Mesendoderm (in vitro differentiated cells): Measurements from ENCODE around the gene HLF.

Source experiments
- DNase-seq: peaks from one replicate; pipeline ENCODE4 v3.0.0; 2013
- H2AK5ac ChIP-seq: 2 replicates; pipeline ENCODE4 v1.6.1; 2013; ENCODE audit warnings: low read length, inconsistent platforms
- H2BK120ac ChIP-seq: 2 replicates; pipeline ENCODE4 v1.6.1; 2013; ENCODE audit warnings: low read depth, mild to moderate bottlenecking, low read length, moderate library complexity, mixed read lengths
- H2BK15ac ChIP-seq: replicated peaks from 2 replicates; pipeline ENCODE4 v1.6.1; 2013; ENCODE audit warnings: low read depth, mild to moderate bottlenecking, moderate library complexity
- H2BK5ac ChIP-seq: 2 replicates; pipeline ENCODE4 v1.6.1; 2013; ENCODE audit warnings: low read length, inconsistent platforms
- H3K18ac ChIP-seq: 2 replicates; pipeline ENCODE4 v1.6.1; 2013; ENCODE audit warnings: mild to moderate bottlenecking, low read length, mixed read lengths
- H3K23ac ChIP-seq: one replicate; pipeline ENCODE4 v1.6.1; 2013; ENCODE audit warnings: low read length
- H3K27ac ChIP-seq: 2 replicates; pipeline ENCODE4 v1.5.1; 2013; ENCODE audit warnings: low read depth, mild to moderate bottlenecking, inconsistent platforms, low read length, moderate library complexity
- H3K27me3 ChIP-seq: 2 replicates; pipeline ENCODE4 v1.6.1; 2013; ENCODE audit warnings: low read length, control low read depth, mild to moderate bottlenecking, inconsistent platforms; ENCODE audit not compliant: insufficient read depth, poor library complexity
- H3K36me3 ChIP-seq: 2 replicates; pipeline ENCODE4 v1.6.1; 2013; ENCODE audit warnings: low read length, inconsistent platforms; ENCODE audit not compliant: control insufficient read depth, insufficient read depth
- H3K4ac ChIP-seq: one replicate; pipeline ENCODE4 v1.6.1; 2013; ENCODE audit warnings: low read depth, mild to moderate bottlenecking, low read length, moderate library complexity
- H3K4me1 ChIP-seq: 2 replicates; pipeline ENCODE4 v1.6.1; 2013; ENCODE audit warnings: low read depth, low read length, inconsistent platforms; ENCODE audit not compliant: control insufficient read depth
- H3K4me2 ChIP-seq: 2 replicates; pipeline ENCODE4 v1.6.1; 2013; ENCODE audit warnings: low read length
- H3K4me3 ChIP-seq: 2 replicates; pipeline ENCODE4 v1.5.1; 2013; ENCODE audit warnings: mild to moderate bottlenecking, low read length
- H3K56ac ChIP-seq: one replicate; pipeline ENCODE4 v1.6.1; 2013; ENCODE audit warnings: low read length
- H3K79me1 ChIP-seq: 2 replicates; pipeline ENCODE4 v1.6.1; 2013; ENCODE audit warnings: low read length, inconsistent platforms
- H3K79me2 ChIP-seq: 2 replicates; pipeline ENCODE4 v1.6.1; 2013; ENCODE audit warnings: mild to moderate bottlenecking, low read length; ENCODE audit not compliant: control insufficient read depth, insufficient read depth
- H3K9ac ChIP-seq: 2 replicates; pipeline ENCODE4 v1.6.1; 2013; ENCODE audit warnings: low read length, inconsistent platforms
- H4K5ac ChIP-seq: one replicate; pipeline ENCODE4 v1.6.1; 2013; ENCODE audit warnings: low read length
- H4K8ac ChIP-seq: one replicate; pipeline ENCODE4 v1.6.1; 2013; ENCODE audit warnings: low read depth, mild to moderate bottlenecking, control low read depth, low read length, moderate library complexity
- WGBS: extraction: QIAGEN DNeasy Blood & Tissue Kit; methylation state at CpG from one replicate; pipeline ENCODE4 v1.1.7; 2013; ENCODE audit warnings: low lambda C conversion rate, missing lambda C conversion rate; ENCODE audit not compliant: insufficient coverage; ENCODE audit errors: extremely low coverage; 5-methylcytosine and 5-hydroxymethylcytosine counted together

The HLF gene

DNA sequence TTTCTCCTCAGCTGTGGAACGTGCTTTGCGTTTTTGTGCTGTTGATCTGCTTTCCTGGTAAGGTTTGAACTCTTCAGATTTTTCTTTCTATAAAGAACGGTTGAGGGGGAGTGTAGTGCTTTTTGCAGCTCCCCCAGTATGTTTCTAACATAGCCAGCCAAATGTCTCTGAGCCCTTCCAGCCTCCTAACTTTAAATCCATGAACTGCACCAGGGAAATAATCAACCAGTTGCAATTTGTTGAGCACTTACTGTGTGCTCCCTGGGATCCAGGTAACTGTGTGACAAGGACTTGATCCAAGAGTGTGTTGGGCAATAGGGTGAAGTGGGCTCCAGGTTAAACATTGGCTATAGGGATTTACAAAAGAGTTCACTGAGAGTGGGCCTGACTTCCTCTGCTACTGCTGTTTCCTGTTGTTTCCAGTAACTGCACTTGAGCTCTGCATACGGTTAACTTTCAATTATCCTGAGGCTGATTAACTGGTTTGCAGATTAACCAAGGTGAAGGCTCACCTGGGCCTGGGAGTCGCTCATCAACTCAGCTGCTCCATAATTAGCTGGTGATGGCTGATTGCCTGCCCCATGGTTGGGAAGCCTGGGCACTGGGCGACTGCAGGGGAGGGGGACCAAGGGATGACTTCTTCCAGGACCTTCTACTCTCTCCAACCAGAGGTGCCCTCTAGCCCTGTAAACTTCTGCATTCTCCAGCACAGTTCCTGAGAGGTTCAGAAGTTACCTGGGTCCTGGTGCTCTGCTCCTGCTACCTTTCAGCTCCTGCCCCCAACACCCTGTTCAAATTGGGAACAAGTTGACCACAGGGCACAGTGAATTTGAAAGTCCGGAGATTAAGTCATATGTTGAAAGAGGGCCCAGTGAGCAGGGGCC is 19.5 kb downstream of the HLF start:
- Histone ChIP-seq H3K56ac (no peak overlapping the region), H3K18ac (no peak overlapping the region), H4K5ac (no peak overlapping the region), H2BK15ac (no peak overlapping the region), H3K4me3 (no peak overlapping the region), H3K23ac (no peak overlapping the region), H3K36me3 (no peaks in the 10 kb centered on the region), H2AK5ac (no peak overlapping the region), H3K79me2 (no peaks in the 10 kb centered on the region), H3K4me2 (no peak overlapping the region), H2BK120ac (no peak overlapping the region), H3K27ac (no peak overlapping the region), H3K4ac (no peak overlapping the region), H2BK5ac (no peak overlapping the region), H3K27me3 (no peaks in the 10 kb centered on the region), H3K9ac (no peak overlapping the region), H3K4me1 (no peaks in the 10 kb centered on the region), H3K79me1 (no peaks in the 10 kb centered on the region), H4K8ac (no peak overlapping the region)
- WGBS, result no CpG with 5 or more reads among the region's 7 CpGs
- DNase-seq, result no peak

DNA sequence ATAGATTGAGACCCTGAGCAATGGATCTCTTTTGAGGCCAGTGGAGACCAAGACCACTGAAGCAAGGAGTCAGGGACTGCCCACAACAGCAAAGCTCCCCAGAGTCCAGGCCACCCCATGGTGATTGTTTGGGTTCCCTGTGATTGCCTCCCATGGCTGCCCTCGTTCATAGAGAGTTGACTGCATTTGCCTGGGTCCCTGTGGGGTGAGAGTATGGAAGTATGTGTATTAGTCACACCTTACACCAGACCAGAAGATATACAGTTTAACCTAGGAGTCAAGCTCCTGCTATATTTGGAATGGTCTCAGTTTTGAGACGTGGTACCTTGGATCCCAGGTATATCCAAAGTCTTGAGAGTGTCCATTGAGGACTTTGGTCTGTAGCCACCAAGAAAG is 20.2 kb downstream of the HLF start:
- DNase-seq, result no peak
- H3K4me3 ChIP-seq, result no peak overlapping the region
- no peak overlapping the region for H3K56ac ChIP-seq
- no peak overlapping the region for H3K9ac ChIP-seq
- no peak overlapping the region for H2BK5ac ChIP-seq
- no peak overlapping the region for H3K23ac ChIP-seq
- H4K8ac ChIP-seq, result no peak overlapping the region
- H2BK120ac ChIP-seq, result no peak overlapping the region
- WGBS, result no CpG with 5 or more reads among the region's 2 CpGs
- H3K36me3 ChIP-seq, result no peaks in the 10 kb centered on the region
- H3K79me1 ChIP-seq, result no peaks in the 10 kb centered on the region
- no peak overlapping the region for H4K5ac ChIP-seq
- no peak overlapping the region for H2AK5ac ChIP-seq
- no peaks in the 10 kb centered on the region for H3K27me3 ChIP-seq
- no peaks in the 10 kb centered on the region for H3K79me2 ChIP-seq
- H3K27ac ChIP-seq, result no peak overlapping the region
- H3K18ac ChIP-seq, result no peak overlapping the region
- no peaks in the 10 kb centered on the region for H3K4me1 ChIP-seq
- no peak overlapping the region for H3K4ac ChIP-seq
- no peak overlapping the region for H3K4me2 ChIP-seq
- no peak overlapping the region for H2BK15ac ChIP-seq

DNA sequence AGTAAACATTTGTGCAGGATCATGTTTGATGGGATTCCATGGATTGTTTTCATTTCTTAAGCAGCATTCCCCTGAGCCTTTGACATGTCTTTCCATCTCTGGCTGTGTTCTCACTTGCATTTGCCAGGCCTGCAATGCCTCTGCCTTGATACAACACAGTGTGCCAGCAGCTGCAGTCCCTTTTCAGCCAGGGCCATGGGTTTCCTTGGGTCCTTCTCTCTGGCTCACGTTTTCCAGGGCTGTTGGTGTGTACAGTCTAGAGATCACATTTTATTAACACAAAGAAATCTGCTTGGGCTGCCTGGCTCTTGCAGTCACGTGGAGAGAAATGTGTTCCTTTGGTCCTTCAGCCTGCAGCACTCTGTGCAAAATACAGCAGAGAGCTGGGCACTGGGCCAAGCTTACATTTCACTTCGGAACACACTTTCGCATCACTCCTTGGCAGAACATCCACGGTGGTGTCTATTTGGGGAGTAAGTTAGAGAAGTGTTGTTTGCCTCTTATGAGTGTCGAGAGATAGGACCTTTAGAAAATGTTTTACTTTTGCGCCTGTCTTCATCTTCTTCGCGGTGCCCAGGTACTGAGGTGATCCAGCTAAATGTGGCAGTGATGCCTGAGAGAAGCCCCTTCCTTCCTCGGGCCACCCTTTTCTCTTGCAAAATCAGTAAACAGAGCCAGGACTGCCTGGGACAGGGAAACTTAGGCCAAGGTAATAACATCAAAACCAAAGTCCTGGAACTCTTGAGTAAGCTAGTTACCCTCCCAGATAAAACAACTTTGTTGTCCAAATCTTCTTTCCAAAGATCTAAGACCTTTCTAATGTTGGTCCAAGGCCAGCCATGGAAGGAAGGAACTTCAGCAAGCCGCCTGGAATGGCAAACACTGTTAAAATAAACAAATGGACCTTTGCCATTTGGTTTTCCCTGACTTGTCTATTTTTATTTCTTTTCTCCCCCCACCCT is 20.9 kb downstream of the HLF start:
- Histone ChIP-seq H3K36me3 (no peaks in the 10 kb centered on the region), H3K4ac (no peak overlapping the region), H2BK5ac (no peak overlapping the region), H3K4me3 (no peak overlapping the region), H3K4me1 (no peaks in the 10 kb centered on the region), H3K79me2 (no peaks in the 10 kb centered on the region), H3K9ac (no peak overlapping the region), H2AK5ac (no peak overlapping the region), H3K79me1 (no peaks in the 10 kb centered on the region), H2BK15ac (no peak overlapping the region), H3K27me3 (no peaks in the 10 kb centered on the region), H3K27ac (no peak overlapping the region), H4K5ac (no peak overlapping the region), H3K23ac (no peak overlapping the region), H2BK120ac (no peak overlapping the region), H3K18ac (no peak overlapping the region), H3K4me2 (no peak overlapping the region), H4K8ac (no peak overlapping the region), H3K56ac (no peak overlapping the region)
- no CpG with 5 or more reads among the region's 11 CpGs for WGBS
- no peak for DNase-seq

DNA sequence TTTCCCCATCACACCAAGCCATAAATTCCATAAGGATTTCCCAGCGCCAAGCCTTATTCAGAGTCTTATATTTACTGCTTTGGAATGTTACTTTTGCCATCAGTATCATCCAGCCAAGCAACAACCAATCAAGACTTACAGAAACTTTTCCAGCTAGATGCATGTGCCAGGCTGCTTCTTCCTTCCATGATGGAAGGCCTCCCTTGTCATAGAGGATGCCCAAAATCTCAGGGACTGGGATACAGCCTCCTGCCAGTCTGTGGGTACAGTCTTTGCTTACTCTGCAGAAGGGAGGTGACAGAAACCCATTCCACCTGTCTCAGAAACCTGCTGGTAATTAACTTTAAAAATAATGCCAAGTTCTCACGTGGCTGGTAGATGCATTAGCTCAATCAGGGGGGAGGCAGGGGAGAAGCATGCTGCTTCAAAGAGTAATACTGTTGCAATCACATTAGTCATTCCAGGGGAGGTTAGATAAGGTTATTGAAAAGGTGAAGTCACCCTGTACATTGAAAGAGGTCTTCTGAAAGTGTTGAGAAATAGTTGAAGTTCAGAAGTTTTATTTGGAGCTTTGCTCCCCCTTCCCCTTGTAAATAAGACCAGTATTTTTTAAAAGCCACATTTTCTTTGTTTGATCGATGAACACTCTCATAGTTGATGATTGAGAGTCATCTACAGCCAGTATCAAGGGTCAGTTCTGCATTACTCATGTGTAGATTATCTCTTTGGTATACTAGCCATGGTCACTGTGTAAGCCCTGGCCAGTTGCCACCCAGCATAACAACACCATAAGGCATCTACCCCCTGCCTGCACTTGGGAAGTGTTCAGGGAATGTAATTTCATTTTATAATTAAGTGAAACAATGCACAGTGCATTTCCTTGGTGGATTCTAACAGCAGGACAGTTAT is 22.2 kb downstream of the HLF start:
- Histone ChIP-seq H2BK15ac (no peak overlapping the region), H3K79me1 (no peaks in the 10 kb centered on the region), H3K23ac (no peak overlapping the region), H3K4me3 (no peak overlapping the region), H3K79me2 (no peaks in the 10 kb centered on the region), H3K9ac (no peak overlapping the region), H3K36me3 (no peaks in the 10 kb centered on the region), H2BK120ac (no peak overlapping the region), H3K18ac (no peak overlapping the region), H2AK5ac (no peak overlapping the region), H3K56ac (no peak overlapping the region), H4K8ac (no peak overlapping the region), H3K27ac (no peak overlapping the region), H3K4me1 (no peaks in the 10 kb centered on the region), H2BK5ac (no peak overlapping the region), H3K27me3 (no peaks in the 10 kb centered on the region), H3K4ac (no peak overlapping the region), H3K4me2 (no peak overlapping the region), H4K5ac (no peak overlapping the region)
- no CpG with 5 or more reads among the region's 3 CpGs for WGBS
- DNase-seq, result no peak

DNA sequence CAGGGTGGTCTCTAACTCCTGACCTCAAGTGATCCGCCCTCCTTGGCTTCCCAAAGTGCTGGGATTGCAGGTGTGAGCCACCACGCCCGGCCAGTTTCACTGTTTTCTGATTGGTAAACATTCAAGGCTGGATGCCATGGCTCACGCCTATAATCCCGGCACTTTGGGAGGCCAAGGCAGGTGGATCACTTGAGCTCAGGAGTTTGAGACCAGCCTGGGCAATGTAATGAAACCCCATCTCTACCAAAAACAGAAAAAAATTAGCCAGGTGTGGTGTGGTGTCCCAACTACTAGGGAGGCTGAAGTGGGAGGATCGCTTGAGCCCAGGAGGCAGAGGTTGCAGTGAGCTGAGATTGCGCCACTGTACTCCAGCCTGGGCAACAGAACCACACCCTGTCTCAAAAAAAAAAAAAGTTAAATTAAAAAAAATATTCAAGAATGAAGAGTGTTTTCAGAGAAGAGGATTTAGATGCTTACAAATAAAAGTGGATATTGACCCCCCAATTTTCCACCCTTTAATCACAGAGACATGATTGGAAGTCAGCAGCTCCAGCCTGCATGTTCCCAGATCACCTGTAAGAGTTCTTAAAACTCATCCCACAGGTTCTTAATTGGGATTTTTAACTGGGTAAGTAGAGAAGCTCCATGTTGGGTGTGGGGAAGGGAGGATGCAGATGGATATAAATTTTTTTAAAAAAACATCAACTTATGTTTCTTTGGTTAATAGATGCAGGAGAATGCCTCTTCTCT is 23.8 kb downstream of the HLF start:
- Histone ChIP-seq H3K27ac (no peak overlapping the region), H3K36me3 (no peaks in the 10 kb centered on the region), H3K27me3 (no peaks in the 10 kb centered on the region), H4K5ac (no peak overlapping the region), H2BK120ac (no peak overlapping the region), H3K4me2 (no peak overlapping the region), H3K9ac (no peak overlapping the region), H3K4me3 (no peak overlapping the region), H2AK5ac (no peak overlapping the region), H3K23ac (no peak overlapping the region), H2BK15ac (no peak overlapping the region), H3K56ac (no peak overlapping the region), H3K18ac (no peak overlapping the region), H3K4me1 (no peaks in the 10 kb centered on the region), H3K4ac (no peak overlapping the region), H3K79me1 (no peaks in the 10 kb centered on the region), H3K79me2 (no peaks in the 10 kb centered on the region), H2BK5ac (no peak overlapping the region), H4K8ac (no peak overlapping the region)
- no peak for DNase-seq
- no CpG with 5 or more reads among the region's 7 CpGs for WGBS
